Peyer's patch (tissue), 4 donors: ENCODE measurements around the gene TADA2B.

Experiments
- CTCF ChIP-seq, 6 experiments: fragments of 450-650 bp in 4 of 6; fragments of 200-600 bp in 2 of 6; sonication (generic) in 1 of 6; IDR thresholded peaks; one replicate each; pipeline ENCODE4 v1.5.1; 2017 to 2019; ENCODE audit warnings: antibody characterized with exemption in 6 of 6, mild to moderate bottlenecking in 3 of 6, moderate library complexity in 1 of 6
- POLR2A ChIP-seq, 2 donors: fragments of 450-650 bp; IDR thresholded peaks; one replicate each; pipeline ENCODE4 v1.5.1; 2017; ENCODE audit warnings: antibody characterized with exemption in 2 of 2, mild to moderate bottlenecking in 2 of 2, moderate library complexity in 2 of 2

DNA sequence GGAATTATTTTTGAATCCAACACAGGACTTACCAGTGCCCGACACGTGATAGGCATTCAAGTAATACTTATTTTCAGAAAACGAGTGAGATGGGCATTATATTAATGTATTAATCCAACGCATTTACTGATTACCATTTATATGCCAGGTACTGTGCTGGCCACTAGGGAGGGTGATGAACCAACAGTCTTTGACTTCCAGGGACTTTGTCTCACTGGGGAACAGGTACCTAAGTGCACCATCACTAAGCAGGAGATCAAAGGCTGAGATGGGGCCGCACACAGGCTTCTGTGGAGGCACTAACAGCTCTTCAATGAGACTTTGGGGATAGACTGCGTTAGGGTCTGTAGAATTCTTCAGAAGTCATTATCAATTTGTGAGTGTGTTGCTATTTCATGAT lies 5.7 kb upstream of the TADA2B start:
- TF ChIP-seq CTCF (IDR thresholded peaks at IDR 0.05) (peak in 3 of 6 experiments; percentile 31 to 57 (median 44)), POLR2A (IDR thresholded peaks at IDR 0.05) (no peak)
